ENCODE measurements around the gene NOP16.

NOP16 gene

GRCh38 chr5:176394096-176394495 lies 5.7 kb upstream of the NOP16 start:
- DNase-seq, result no peak
- H3K4me3 Mint-ChIP-seq, result no peak overlapping the region
- H3K27me3 Mint-ChIP-seq (ENCODE audit: low read depth, poor library complexity), result peaks cover 4% of the 10 kb centered on the region
- no peaks in the 10 kb centered on the region for H3K9me3 Mint-ChIP-seq
- H3K4me1 Mint-ChIP-seq, result peaks cover 34% of the 10 kb centered on the region
- TF ChIP-seq CTCF (IDR thresholded peaks at IDR 0.05), result no peak
- H3K36me3 Mint-ChIP-seq (ENCODE audit: low read depth), result peaks cover 15% of the 10 kb centered on the region
- H3K27ac Mint-ChIP-seq, result no peak overlapping the region

- Mint-ChIP-seq H3K4me3 (no peak overlapping the region), H3K36me3 (ENCODE audit: low read depth) (peaks cover 15% of the 10 kb centered on the region), H3K27ac (no peak overlapping the region), H3K4me1 (peaks cover 40% of the 10 kb centered on the region), H3K27me3 (ENCODE audit: low read depth, poor library complexity) (peaks cover 4% of the 10 kb centered on the region), H3K9me3 (no peaks in the 10 kb centered on the region)
- no peak for TF ChIP-seq CTCF (IDR thresholded peaks at IDR 0.05)
- DNase-seq, result no peak
Observed at GRCh38 chr5:176392526-176392925, 4.1 kb upstream of the NOP16 start.

GRCh38 chr5:176391999-176392398 lies 3.6 kb upstream of the NOP16 start:
- Mint-ChIP-seq H3K4me3 (no peak overlapping the region), H3K9me3 (no peaks in the 10 kb centered on the region), H3K27ac (no peak overlapping the region), H3K27me3 (ENCODE audit: low read depth, poor library complexity) (peaks cover 1% of the 10 kb centered on the region), H3K36me3 (ENCODE audit: low read depth) (peaks cover 15% of the 10 kb centered on the region), H3K4me1 (peaks cover 43% of the 10 kb centered on the region)
- no peak for TF ChIP-seq CTCF (IDR thresholded peaks at IDR 0.05)
- no peak for DNase-seq

GRCh38 chr5:176391479-176391878 lies 3.1 kb upstream of the NOP16 start:
- DNase-seq, result no peak
- no peaks in the 10 kb centered on the region for H3K9me3 Mint-ChIP-seq
- no peak for TF ChIP-seq CTCF (IDR thresholded peaks at IDR 0.05)
- H3K4me1 Mint-ChIP-seq, result peaks cover 43% of the 10 kb centered on the region
- no peak overlapping the region for H3K4me3 Mint-ChIP-seq
- H3K27me3 Mint-ChIP-seq (ENCODE audit: low read depth, poor library complexity), result no peaks in the 10 kb centered on the region
- H3K27ac Mint-ChIP-seq, result no peak overlapping the region
- peaks cover 16% of the 10 kb centered on the region for H3K36me3 Mint-ChIP-seq (ENCODE audit: low read depth)

- H3K9me3 Mint-ChIP-seq, result no peaks in the 10 kb centered on the region
- H3K27ac Mint-ChIP-seq, result peak overlapping the region; percentile 100
- peaks cover 34% of the 10 kb centered on the region for H3K4me1 Mint-ChIP-seq
- no peak for TF ChIP-seq CTCF (IDR thresholded peaks at IDR 0.05)
- peak overlapping the region; percentile 100 for H3K4me3 Mint-ChIP-seq
- H3K36me3 Mint-ChIP-seq (ENCODE audit: low read depth), result peaks cover 31% of the 10 kb centered on the region
- no peaks in the 10 kb centered on the region for H3K27me3 Mint-ChIP-seq (ENCODE audit: low read depth, poor library complexity)
- no peak for DNase-seq
Observed at GRCh38 chr5:176389135-176390123, 1.0 kb upstream of the NOP16 start.
